ENCODE measurements around the gene GRIK4.
A peak's percentile ranks its signal among the peaks of the same experiment; 100 is the strongest.

GRIK4 gene

DNA sequence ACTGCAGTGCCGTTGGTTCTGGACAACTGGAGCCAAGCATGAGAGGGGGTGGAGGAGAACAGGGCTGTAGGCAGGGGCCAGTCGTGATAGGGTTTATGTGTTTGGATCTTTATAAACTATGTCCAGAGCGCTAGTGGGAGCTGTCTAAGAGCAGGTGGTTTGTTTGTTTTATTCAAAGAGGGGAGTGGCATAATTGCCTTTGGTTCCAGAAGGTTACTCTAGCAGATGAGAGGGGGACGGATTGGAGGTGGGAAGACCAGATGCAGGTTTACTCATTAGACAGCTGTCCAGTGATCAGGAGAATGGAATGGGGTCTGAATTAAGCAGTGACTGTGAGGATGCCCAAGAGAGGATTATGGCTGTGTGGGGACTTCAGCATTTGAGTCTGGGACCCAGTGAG, 403.1 kb downstream of the GRIK4 start:
- no peak for DNase-seq (ENCODE audit: low read depth)

DNA sequence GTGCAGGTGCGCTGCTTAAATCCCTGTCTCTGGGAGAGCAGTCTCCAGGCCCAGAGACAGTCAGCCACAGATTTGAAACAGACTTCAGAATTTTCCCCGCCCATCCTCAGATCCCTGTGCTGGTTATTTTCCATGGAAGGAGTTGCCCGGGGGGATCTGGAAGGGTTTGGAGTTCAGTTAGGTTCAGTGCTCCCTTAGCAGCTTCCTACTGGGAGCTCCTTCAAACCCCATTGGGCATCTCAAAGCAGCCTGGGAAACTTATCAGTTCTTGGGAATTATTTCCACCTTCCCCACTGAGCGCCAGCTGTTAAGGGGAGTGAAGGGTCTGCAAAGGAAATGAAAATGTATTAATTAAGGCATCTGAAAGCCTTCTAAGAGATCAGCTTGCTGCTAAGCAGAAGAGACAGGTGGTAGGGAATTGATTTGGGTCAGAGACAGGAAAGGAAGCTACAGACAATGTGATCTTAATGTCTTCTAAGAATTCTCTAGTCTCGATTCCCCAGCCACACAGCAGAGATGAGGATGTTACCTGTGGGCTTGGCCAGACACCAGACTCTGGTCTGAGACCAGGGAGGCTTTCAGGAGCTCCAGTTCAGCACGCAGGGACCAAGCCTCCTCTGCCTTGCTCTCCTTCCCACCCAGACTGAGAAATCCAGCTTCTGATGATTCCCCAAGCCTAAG, 406.2 kb downstream of the GRIK4 start:
- no peak for DNase-seq (ENCODE audit: low read depth)

DNA sequence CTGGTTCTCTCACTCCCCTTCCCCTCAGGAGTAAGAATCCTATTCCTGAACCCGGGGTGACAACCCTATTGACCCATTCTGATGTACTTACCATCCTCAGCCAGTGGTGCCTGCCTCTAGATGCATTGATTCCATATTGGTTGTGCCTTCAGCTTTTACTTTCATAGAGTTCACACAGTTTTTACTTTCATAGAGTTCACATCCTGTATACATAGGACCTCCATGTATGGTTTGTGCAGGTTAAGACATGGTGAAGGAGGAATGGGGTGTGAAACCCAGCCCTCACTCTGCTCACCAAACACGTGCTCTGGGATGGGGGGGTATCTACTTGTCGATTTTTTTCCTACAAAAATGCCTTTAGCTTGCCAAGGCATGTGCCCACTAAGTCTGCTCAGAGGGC, 406.7 kb downstream of the GRIK4 start:
- no peak for DNase-seq (ENCODE audit: low read depth)

DNA sequence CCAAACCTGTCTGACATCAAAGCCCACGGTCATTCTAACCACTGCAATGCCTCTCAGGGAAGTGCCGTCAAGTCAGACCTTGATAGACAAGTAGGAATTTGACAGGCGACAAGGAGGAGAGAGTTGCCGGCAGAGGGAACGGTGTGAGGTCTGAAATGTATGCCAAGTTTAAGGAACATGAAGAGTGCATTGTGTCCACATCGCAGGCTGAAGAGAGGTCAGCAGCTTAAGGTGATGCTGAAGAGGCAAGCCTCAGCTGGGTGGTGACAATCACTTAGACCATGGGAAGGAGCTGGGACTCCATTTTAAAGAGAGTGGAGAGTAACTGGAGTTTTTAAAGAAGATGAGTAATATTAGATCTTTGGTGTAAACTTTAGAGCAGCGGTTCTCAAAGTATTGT, 407.5 kb downstream of the GRIK4 start:
- no peak for DNase-seq (ENCODE audit: low read depth)

GRCh38 chr11:120919566-120919965, 408.0 kb downstream of the GRIK4 start:
- no peak for DNase-seq (ENCODE audit: low read depth)

DNA sequence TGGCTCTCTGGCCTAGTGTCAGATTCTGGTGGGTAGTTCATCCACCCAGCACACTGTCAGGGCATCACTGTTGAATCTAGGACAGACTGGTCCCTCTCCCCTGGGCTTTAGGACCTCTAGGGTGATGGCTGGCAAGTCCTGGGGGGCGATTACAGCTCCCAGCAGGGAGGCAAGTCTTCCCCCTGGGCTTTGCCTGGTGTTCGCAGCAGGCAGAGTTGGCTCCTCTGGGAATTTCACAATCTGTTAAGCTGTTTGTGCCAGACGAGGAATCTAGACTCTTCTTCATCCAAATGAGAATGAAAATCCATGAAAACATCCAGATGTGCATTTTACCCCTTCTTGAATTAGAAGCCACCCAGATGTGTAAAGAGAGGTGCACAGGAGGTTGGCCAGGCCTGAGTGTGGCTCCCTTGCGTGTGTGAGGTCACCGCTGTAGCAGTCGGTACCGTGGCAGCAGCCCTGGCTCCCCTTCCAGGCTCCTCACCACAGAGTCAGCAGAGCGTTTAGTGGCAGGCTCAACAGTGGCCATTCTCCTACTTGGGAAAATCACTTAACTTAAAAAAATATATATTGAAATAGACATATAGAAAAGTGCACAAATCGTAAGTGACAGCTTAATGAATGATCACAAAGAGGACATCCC, 412.4 kb downstream of the GRIK4 start:
- DNase-seq (ENCODE audit: low read depth): no peak

- no peak for DNase-seq (ENCODE audit: low read depth)
Measured at GRCh38 chr11:120925944-120926343, 414.4 kb downstream of the GRIK4 start.

GRCh38 chr11:120928627-120929026, 417.1 kb downstream of the GRIK4 start:
- no peak for DNase-seq (ENCODE audit: low read depth)

DNA sequence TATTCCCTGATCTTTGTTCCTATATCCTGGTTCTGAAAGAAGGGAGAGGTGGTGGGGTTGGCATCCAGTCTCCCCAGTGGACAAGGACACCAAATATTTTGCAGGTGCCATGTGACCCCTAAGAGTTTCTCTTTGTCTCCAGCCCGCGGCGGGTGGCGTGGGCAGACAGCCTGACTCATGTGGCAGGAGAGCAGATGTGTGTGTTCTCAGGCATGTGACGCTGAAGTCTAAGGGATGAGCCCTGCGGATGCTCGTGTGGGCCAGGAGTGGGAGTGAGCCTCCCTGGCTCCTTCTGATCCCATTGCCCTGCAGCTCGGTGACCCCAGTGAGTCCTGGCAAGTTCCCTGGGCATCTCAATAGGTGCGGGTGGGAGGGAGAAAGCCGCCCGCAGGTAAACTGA, 417.5 kb downstream of the GRIK4 start:
- no peak for DNase-seq (ENCODE audit: low read depth)

DNA sequence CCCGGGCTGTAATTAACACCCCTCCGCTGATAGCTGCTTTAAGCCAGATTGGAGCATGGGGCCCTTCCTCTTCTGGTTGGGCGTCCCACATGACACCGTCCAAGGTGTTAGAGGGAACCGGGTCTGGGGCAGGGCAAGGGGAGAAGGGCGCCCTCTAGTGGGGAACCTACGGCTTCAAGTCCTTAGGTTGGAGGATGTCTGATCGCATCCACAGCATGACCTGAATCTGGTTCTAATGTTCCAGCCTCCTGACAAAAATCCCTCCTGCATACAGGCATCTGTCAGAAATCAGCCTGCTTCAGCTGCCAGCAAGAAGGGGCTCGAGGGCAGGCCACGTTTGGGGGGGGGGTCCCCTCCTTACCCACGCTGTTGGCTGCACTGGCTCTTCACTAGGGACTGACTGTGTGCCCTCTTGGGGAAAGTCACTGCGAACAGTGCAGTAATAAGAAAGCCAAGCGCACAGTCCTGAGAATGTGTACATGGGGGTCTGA, 418.2 kb downstream of the GRIK4 start:
- DNase-seq (ENCODE audit: low read depth): no peak

DNA sequence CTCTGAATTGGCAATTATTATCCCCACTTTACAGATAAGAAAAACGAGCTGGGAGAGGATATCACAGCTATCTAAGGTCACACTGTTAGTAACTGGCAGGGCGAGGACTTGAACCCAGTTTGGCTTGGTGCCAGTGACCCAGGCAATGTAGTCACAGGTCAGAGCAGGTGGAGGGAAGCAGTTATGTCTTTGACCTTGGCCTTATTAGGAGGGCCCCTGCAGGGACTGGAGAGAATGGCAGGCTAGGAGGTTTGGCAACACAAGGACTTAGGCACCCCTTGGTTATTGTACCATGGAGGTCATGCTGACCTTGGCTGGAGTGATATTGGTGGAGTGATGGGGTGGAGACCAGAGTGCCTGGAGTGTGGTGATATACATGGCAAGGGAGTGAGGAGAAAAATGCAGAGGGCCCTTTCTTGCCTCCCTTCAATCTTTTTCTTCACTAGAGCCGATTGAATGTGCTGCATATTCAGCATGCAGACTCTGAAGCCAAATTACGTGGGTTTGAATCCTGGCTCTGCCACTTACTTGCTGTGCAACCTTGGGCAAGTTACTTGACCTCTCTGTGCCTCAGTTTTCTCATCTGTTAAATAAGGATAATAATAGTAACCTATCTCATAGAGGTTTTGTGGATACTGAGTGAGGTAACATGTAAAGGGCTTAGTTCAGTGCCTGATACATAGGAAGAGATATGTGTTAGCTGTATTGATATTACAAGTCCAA, 419.7 kb downstream of the GRIK4 start:
- no peak for DNase-seq (ENCODE audit: low read depth)

GRCh38 chr11:120932305-120932915, 420.9 kb downstream of the GRIK4 start:
- DNase-seq (ENCODE audit: low read depth): no peak

DNA sequence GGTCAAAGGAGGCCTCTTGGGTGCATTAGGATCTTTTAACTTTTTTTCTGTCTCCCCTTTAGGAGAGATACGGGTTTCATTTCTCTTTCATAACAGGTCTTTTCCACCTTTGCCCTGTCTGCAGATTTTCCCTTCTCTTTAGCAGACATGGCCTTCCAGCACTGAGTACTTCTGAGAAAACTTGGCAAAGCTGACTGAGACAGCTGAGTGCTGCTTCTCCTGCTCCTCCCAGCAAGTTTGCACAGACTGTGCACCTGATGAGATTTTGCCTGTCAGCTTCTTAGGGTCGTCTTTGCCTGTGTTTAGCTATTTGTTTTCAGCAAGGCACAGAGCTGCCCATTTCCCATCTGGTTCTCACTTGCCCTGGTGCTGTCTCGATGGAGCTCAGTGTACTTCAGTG, 424.8 kb downstream of the GRIK4 start:
- DNase-seq (ENCODE audit: low read depth): no peak

DNA sequence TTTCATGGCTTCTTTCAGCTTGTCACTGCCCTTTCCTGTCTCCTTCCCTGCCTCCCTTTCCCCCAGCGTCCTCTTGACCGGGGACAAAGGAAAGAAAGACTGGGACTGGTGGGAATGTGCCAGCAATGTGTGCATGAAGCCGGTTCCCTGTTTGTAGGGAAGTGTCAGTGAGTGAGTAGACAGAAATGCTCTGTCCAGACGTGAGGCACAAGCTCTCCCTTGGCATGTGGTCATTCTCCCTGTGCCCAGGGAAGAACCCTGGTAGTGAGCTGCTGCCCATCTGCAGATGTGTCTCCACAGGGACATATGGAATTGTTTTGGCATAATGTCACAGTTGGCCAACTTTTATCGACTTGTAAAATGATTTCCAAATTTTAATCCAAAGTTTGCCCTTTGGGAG, 426.0 kb downstream of the GRIK4 start:
- DNase-seq (ENCODE audit: low read depth): no peak

- DNase-seq (ENCODE audit: low read depth): no peak
Measured at GRCh38 chr11:120938260-120938659, 426.7 kb downstream of the GRIK4 start.

- DNase-seq (ENCODE audit: low read depth): no peak
Measured at GRCh38 chr11:120940160-120940848, 428.8 kb downstream of the GRIK4 start.

DNA sequence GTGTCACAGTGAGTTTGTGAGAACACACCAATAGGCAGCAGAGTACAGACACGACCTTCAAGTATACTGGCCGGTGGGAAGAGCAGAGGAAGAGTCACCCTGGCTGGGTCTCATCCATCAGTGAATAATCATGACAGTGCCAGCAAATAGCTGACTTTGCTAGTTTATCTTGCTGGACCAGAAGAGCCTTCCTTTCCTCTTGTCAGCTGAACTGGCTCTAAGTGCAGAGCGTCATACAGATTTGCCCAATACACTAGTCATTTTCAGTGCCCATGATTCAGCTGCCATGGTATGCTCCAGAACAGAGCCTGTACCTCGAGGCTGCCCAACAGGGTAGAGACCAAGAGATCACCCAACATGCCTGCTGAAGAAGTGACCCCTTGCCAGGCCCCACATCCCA, 429.5 kb downstream of the GRIK4 start:
- no peak for DNase-seq (ENCODE audit: low read depth)

GRCh38 chr11:120942701-120943100, 431.2 kb downstream of the GRIK4 start:
- DNase-seq (ENCODE audit: low read depth): no peak

DNA sequence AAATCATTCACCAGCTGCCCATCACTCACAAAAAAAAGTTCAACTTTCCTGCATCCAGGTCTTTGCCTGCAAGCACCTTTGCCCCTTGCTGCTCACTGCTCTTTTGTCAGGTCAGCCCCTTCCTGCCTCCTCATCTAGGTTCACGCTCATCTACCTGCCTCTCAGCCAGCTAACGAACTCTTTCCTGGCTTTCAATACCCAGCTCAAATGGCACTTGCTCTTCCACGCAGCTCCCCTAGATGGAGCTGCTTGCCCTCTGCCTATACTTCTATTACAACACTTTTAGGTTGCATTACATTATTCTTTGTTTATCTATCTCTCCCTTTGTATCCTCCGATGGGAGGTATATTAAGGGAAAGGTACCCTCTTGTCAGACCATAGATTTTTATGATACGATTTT, 433.5 kb downstream of the GRIK4 start:
- DNase-seq (ENCODE audit: low read depth): no peak

DNA sequence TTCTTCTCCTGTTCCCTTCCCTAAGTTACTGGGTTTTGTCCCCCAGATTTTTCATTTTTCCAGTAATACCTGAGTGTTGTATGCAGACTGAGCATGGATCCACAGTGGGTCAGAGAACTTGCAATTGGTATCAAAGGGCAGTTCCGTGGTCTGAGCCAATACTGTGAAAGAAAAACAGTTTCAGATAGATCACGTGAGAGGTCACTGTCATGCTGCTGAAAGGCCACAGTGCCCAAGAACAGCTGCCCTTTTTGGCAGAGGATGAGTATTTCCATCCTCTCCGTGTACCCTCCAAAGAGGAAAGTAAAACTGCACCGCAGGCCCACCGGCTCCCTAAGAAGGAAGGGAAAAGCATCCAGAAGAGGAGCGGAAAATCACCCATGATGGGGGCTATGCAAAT, 439.3 kb downstream of the GRIK4 start:
- DNase-seq (ENCODE audit: low read depth): no peak

DNA sequence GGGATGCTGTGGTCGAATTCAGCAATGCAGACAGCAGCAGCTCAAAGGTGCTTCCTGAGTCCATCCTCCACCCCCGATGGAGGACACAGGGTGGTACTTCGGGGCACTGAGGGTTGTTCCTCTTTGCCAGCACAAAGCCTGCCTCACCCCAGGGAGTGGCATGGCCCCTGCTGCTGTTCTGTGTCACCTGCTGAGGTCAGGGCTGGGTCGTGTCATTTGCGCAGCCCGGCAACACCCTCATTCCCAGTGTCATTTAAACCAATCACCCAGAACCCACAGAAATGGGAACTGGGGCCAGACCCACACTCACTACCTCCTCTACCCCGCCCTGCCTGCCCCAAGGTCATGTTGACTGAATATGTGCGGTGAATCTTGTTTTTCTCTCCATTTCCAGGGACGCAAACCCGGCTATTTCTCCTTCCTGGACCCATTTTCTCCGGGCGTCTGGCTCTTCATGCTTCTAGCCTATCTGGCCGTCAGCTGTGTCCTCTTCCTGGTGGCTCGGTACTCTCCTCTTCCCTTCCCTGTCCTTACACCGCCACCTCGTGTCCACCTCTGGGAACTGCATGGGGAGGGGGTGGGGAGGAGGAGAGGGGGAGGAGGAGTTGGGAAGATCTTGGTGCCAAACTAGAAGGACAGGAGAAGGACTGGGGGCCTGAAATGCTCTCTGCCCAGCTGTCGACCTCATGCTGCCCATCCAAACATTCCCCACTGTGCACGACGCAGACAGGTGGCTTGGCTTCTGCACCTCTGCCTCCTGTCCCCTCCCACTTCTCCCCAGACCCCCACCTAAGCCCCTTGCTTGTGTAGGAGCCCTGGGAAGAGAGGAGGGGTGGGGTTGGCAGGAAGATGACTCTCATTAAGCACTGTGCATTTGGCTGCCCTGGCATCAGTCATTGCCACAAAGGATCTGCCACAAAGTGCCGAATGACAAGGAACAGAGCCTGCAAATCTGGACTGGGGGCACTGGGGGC, 441.2 kb downstream of the GRIK4 start:
- DNase-seq (ENCODE audit: low read depth): peak; percentile 29

All from HS-5 (cell line).